IMR-90 (cell line): ENCODE measurements around the gene BCL2L12. TPM values are rescaled to one million over a fixed set of nuclear protein-coding genes. Genes with fewer than 3 reads are reported as not detected.

Source experiments
- ATAC-seq: fragments of 200-7000 bp; cut with Tn5 transposase; 2 replicates; pipeline ENCODE4 v1.9.1; 2020; ENCODE audit warnings: low read depth, mild to moderate bottlenecking, moderate library complexity
- BruUV-seq: library from RNA; stranded (reverse); fragments of 400-500 nt; replicated peaks from 2 replicates; lab custom pipeline; 2021; lab: Mats Ljungman, UMichigan
- CTCF ChIA-PET: fragments of 300-600 bp; formaldehyde crosslinking; extraction: SDS; loops from one replicate; lab custom pipeline; 2021; ENCODE audit warnings: antibody characterized with exemption; lab: Yijun Ruan, JAX
- POLR2A ChIA-PET: fragments of 300-600 bp; sonication (Branson Sonifier 250); formaldehyde crosslinking; loops from one replicate; lab custom pipeline; 2022; ENCODE audit warnings: antibody characterized with exemption; ENCODE audit not compliant: unreplicated experiment; lab: Charles Lee
- DNase-seq: peaks from one replicate; pipeline ENCODE4 v3.0.0; 2013
- H2AFZ ChIP-seq: replicated peaks from 2 replicates; pipeline ENCODE3; 2013; ENCODE audit warnings: low read length, mild to moderate bottlenecking; ENCODE audit not compliant: poor library complexity
- H2AK5ac ChIP-seq: 2 replicates; pipeline ENCODE4 v1.6.1; 2013; ENCODE audit warnings: low read depth, low read length, inconsistent platforms
- H2AK9ac ChIP-seq: replicated peaks from 2 replicates; pipeline ENCODE3; 2013; ENCODE audit warnings: mild to moderate bottlenecking, low read depth, low read length, moderate library complexity; ENCODE audit not compliant: poor library complexity
- H2BK120ac ChIP-seq: 2 replicates; pipeline ENCODE4 v1.6.1; 2013; ENCODE audit warnings: low read depth, low read length, inconsistent platforms
- H2BK15ac ChIP-seq: 3 replicates; pipeline ENCODE4 v1.6.1; 2013; ENCODE audit warnings: low read depth, low read length, inconsistent platforms
- H2BK20ac ChIP-seq: 2 replicates; pipeline ENCODE4 v1.6.1; 2013; ENCODE audit warnings: low read depth, mild to moderate bottlenecking, inconsistent platforms, low read length, moderate library complexity
- H2BK5ac ChIP-seq: 2 replicates; pipeline ENCODE4 v1.6.1; 2013; ENCODE audit warnings: mild to moderate bottlenecking, low read depth, low read length, inconsistent platforms; ENCODE audit not compliant: poor library complexity, severe bottlenecking
- H3K14ac ChIP-seq: replicated peaks from 2 replicates; pipeline ENCODE4 v1.6.1; 2013; ENCODE audit warnings: low read depth, low read length, inconsistent platforms
- H3K18ac ChIP-seq: 2 replicates; pipeline ENCODE4 v1.6.1; 2013; ENCODE audit warnings: low read depth, low read length, control low read depth
- H3K23ac ChIP-seq: 2 replicates; pipeline ENCODE4 v1.6.1; 2013; ENCODE audit warnings: low read depth, low read length, inconsistent platforms
- H3K27ac ChIP-seq: 2 replicates; pipeline ENCODE4 v1.5.1; 2013; ENCODE audit warnings: mild to moderate bottlenecking, control low read depth, low read length; ENCODE audit not compliant: insufficient read depth
- H3K27me3 ChIP-seq: 2 replicates; pipeline ENCODE4 v1.6.1; 2013; ENCODE audit warnings: low read length; ENCODE audit not compliant: control insufficient read depth, insufficient read depth
- H3K36me3 ChIP-seq: 2 replicates; pipeline ENCODE4 v1.6.1; 2013; ENCODE audit warnings: low read length, mixed read lengths; ENCODE audit not compliant: control insufficient read depth, insufficient read depth
- H3K4ac ChIP-seq: 2 replicates; pipeline ENCODE4 v1.6.1; 2013; ENCODE audit warnings: low read depth, low read length, inconsistent platforms
- H3K4me1 ChIP-seq: 2 replicates; pipeline ENCODE4 v1.6.1; 2013; ENCODE audit warnings: low read length, mixed read lengths; ENCODE audit not compliant: control insufficient read depth, insufficient read depth
- H3K4me2 ChIP-seq: 2 replicates; pipeline ENCODE4 v1.6.1; 2013; ENCODE audit warnings: low read depth, mild to moderate bottlenecking, control low read depth, low read length, moderate library complexity
- H3K4me3 ChIP-seq: 2 replicates; pipeline ENCODE4 v1.5.1; 2013; ENCODE audit warnings: low read depth, mild to moderate bottlenecking, control low read depth, low read length, moderate library complexity; ENCODE audit not compliant: insufficient read depth
- H3K56ac ChIP-seq: 2 replicates; pipeline ENCODE4 v1.6.1; 2013; ENCODE audit warnings: low read length, inconsistent platforms; ENCODE audit not compliant: insufficient read depth; ENCODE audit errors: extremely low read depth
- H3K79me1 ChIP-seq, 2 experiments: 2 replicates each; pipeline ENCODE4 v1.6.1; 2013; ENCODE audit warnings: low read length in 2 of 2, inconsistent platforms in 1 of 2, low read depth in 1 of 2
- H3K9ac ChIP-seq: 2 replicates; pipeline ENCODE4 v1.6.1; 2013; ENCODE audit warnings: low read depth, low read length, control low read depth
- H3K9me1 ChIP-seq: 2 replicates; pipeline ENCODE4 v1.6.1; 2013; ENCODE audit warnings: low read length, inconsistent platforms; ENCODE audit not compliant: insufficient read depth
- H3K9me3 ChIP-seq: 2 replicates; pipeline ENCODE4 v1.6.1; 2013; ENCODE audit warnings: low read length; ENCODE audit not compliant: control insufficient read depth, insufficient read depth
- H4K20me1 ChIP-seq: 2 replicates; pipeline ENCODE4 v1.6.1; 2013; ENCODE audit warnings: low read length, inconsistent platforms; ENCODE audit not compliant: insufficient read depth
- H4K5ac ChIP-seq: 2 replicates; pipeline ENCODE4 v1.6.1; 2013; ENCODE audit warnings: mild to moderate bottlenecking, low read depth, low read length, control low read depth
- H4K8ac ChIP-seq, 2 experiments: 2 replicates each; pipeline ENCODE4 v1.6.1; 2013; ENCODE audit warnings: low read depth in 2 of 2, low read length in 2 of 2, control low read depth in 1 of 2, inconsistent platforms in 1 of 2
- H4K91ac ChIP-seq: 2 replicates; pipeline ENCODE4 v1.6.1; 2013; ENCODE audit warnings: low read depth, low read length, inconsistent platforms; ENCODE audit not compliant: insufficient read depth
- BHLHE40 ChIP-seq: fragments of 150-350 bp; IDR thresholded peaks from 2 replicates; pipeline ENCODE4 v1.6.1; 2016; ENCODE audit warnings: mild to moderate bottlenecking, low read depth, low read length
- CEBPB ChIP-seq: IDR thresholded peaks from 2 replicates; pipeline ENCODE4 v1.6.1; 2012; ENCODE audit warnings: low read depth, low read length, improper control_type of control experiment
- CHD1 ChIP-seq: IDR thresholded peaks from 2 replicates; pipeline ENCODE4 v1.6.1; 2012; ENCODE audit warnings: low read depth, low read length, improper control_type of control experiment
- FOS ChIP-seq: fragments of 150-350 bp; IDR thresholded peaks from 2 replicates; pipeline ENCODE4 v1.6.1; 2016; ENCODE audit warnings: low read depth, low read length
- MAFK ChIP-seq: IDR thresholded peaks from 2 replicates; pipeline ENCODE4 v1.6.1; 2012; ENCODE audit warnings: low read depth, low read length, improper control_type of control experiment
- MAZ ChIP-seq: IDR thresholded peaks from 2 replicates; pipeline ENCODE4 v1.6.1; 2012; ENCODE audit warnings: low read depth, mild to moderate bottlenecking, low read length, improper control_type of control experiment, moderate library complexity, borderline replicate concordance
- MXI1 ChIP-seq: IDR thresholded peaks from 2 replicates; pipeline ENCODE4 v1.6.1; 2012; ENCODE audit warnings: low read depth, mild to moderate bottlenecking, low read length, moderate library complexity, borderline replicate concordance
- NFE2L2 ChIP-seq: fragments of 150-350 bp; IDR thresholded peaks from 2 replicates; pipeline ENCODE4 v1.6.1; 2016; ENCODE audit warnings: low read depth, mild to moderate bottlenecking, low read length
- POLR2A ChIP-seq: IDR thresholded peaks from 2 replicates; pipeline ENCODE4 v1.6.1; 2012; ENCODE audit warnings: mild to moderate bottlenecking, low read depth, low read length
- RAD21 ChIP-seq: IDR thresholded peaks from 2 replicates; pipeline ENCODE4 v1.6.1; 2012; ENCODE audit warnings: low read length, improper control_type of control experiment
- RCOR1 ChIP-seq: IDR thresholded peaks from 2 replicates; pipeline ENCODE4 v1.6.1; 2012; ENCODE audit warnings: mild to moderate bottlenecking, low read length, improper control_type of control experiment; ENCODE audit not compliant: insufficient replicate concordance
- RFX5 ChIP-seq: IDR thresholded peaks from 2 replicates; pipeline ENCODE4 v1.8.0; 2012; ENCODE audit warnings: low read depth, mild to moderate bottlenecking, low read length, moderate library complexity
- SMC3 ChIP-seq: fragments of 150-350 bp; IDR thresholded peaks from 2 replicates; pipeline ENCODE4 v1.6.1; 2016; ENCODE audit warnings: low read depth, mild to moderate bottlenecking, antibody characterized with exemption, low read length, moderate library complexity
- WGBS, 2 experiments: methylation state at CpG; one replicate each; pipeline versions ENCODE4 v1.1.5 to v1.1.7; 2013; ENCODE audit warnings: missing lambda C conversion rate in 2 of 2; ENCODE audit not compliant: insufficient read length in 1 of 2; ENCODE audit errors: extremely low coverage in 2 of 2; 5-methylcytosine and 5-hydroxymethylcytosine counted together
- dilution Hi-C: fragments of 300-500 bp; cut with HindIII; formaldehyde crosslinking; loops from one replicate; pipeline ENCODE4 v1.14.3; 2018; ENCODE audit warnings: low sequenced_read_pairs; ENCODE audit not compliant: unreplicated experiment
- in situ Hi-C: fragments of 300-500 bp; cut with MboI; formaldehyde crosslinking; loops from 3 replicates; pipeline ENCODE4 v1.14.3; 2019; ENCODE audit warnings: low sequenced_read_pairs, inconsistent platforms, mixed read lengths
- intact Hi-C: fragments of 100-400 bp; cut with micrococcal nuclease; formaldehyde crosslinking; loops from 2 replicates; pipeline ENCODE4 v1.10.0; 2022
- polyA plus RNA-seq, 3 experiments: library from polyadenylated mRNA; depleted of rRNA; stranded (reverse); fragments of >200 nt; gene quantifications; 2 replicates each; pipeline ENCODE4 v1.2.3, GENCODE V29; 2012; ENCODE audit warnings: low replicate concordance in 1 of 3
- total RNA-seq: library from RNA; depleted of rRNA; stranded (reverse); fragments of >200 nt; gene quantifications from 2 replicates; pipeline ENCODE4 v1.2.3, GENCODE V29; 2012
- TF ChIP-seq, protein P1 (sequence below): conservative IDR thresholded peaks from 2 replicates; pipeline ENCODE4 v1.5.1; 2012; ENCODE audit warnings: mild to moderate bottlenecking, low read depth, low read length, improper control_type of control experiment
- TF ChIP-seq, protein P2 (sequence below): fragments of 150-350 bp; IDR thresholded peaks from 2 replicates; pipeline ENCODE4 v1.6.1; 2016; ENCODE audit warnings: low read depth, mild to moderate bottlenecking, low read length, moderate library complexity, borderline replicate concordance

The BCL2L12 gene
- total and polyA plus RNA-seq, 2 of the 4 experiments (the other 2 are of a cell fraction), result 3.9 to 32.6 TPM

DNA sequence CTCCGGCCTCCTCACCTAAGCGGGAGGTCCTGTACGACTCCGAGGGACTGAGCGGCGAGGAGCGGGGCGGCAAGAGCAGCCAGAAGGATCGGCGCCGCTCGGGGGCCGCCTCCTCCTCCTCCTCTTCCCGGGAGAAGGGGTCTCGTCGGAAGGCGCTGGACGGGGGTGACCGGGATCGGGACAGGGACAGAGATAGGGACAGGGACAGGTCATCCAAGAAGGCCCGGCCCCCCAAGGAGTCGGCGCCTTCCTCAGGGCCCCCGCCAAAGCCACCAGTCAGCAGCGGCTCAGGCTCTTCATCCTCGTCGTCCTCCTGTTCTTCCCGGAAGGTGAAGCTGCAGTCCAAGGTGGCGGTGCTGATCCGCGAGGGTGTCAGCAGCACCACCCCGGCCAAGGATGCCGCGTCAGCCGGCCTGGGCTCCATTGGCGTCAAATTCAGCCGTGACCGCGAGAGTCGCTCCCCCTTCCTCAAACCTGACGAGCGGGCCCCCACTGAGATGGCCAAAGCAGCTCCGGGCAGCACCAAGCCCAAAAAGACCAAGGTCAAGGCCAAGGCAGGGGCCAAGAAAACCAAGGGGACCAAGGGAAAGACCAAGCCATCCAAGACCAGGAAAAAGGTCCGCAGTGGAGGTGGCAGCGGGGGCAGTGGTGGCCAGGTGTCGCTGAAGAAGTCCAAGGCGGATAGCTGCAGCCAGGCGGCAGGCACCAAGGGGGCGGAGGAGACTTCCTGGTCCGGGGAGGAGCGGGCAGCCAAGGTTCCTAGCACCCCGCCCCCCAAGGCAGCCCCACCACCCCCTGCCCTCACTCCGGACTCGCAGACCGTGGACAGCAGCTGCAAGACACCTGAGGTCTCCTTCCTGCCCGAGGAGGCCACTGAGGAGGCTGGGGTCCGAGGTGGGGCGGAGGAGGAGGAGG, 12.9 kb upstream of the BCL2L12 start:
- Histone ChIP-seq H3K27ac (no peak overlapping the region), H4K5ac (no peak overlapping the region), H3K4me1 (no peaks in the 10 kb centered on the region), H3K18ac (no peak overlapping the region), H3K14ac (no peak overlapping the region), H2AK5ac (no peak overlapping the region), H3K9ac (no peak overlapping the region), H3K4me3 (no peak overlapping the region), H3K9me1 (no peaks in the 10 kb centered on the region), H3K23ac (no peak overlapping the region), H4K8ac (no peak overlapping the region), H3K79me1 (peaks cover 21 to 51% of the 10 kb centered on the region in 2 experiments), H3K27me3 (no peaks in the 10 kb centered on the region), H2BK15ac (no peak overlapping the region), H3K4me2 (no peak overlapping the region), H4K91ac (no peak overlapping the region), H2AK9ac (no peak overlapping the region), H2BK20ac (no peak overlapping the region), H2BK5ac (no peak overlapping the region), H3K9me3 (no peaks in the 10 kb centered on the region), H4K20me1 (peaks cover 31% of the 10 kb centered on the region), H2AFZ (no peak overlapping the region), H3K36me3 (peaks cover 76% of the 10 kb centered on the region), H3K4ac (no peak overlapping the region), H3K56ac (no peak overlapping the region), H2BK120ac (no peak overlapping the region)
- 96% methylated on average over 26 of the region's 58 CpGs; no CpG with 5 or more reads in 1 of the 2 experiments for WGBS, 2 experiments
- intact Hi-C loops (no loop called here), dilution Hi-C loops (no loop called here), in situ Hi-C loops (no loop called here)
- POLR2A ChIA-PET, result no interaction called here
- CTCF ChIA-PET, result no interaction called here
- TF ChIP-seq NFE2L2 (no peak), RFX5 (no peak), RCOR1 (no peak), MAFK (no peak), SMC3 (no peak), FOS (no peak), RAD21 (no peak), CEBPB (no peak), CHD1 (no peak), MXI1 (no peak), MAZ (no peak), POLR2A (no peak), BHLHE40 (no peak)
- TF ChIP-seq, protein P1, sequence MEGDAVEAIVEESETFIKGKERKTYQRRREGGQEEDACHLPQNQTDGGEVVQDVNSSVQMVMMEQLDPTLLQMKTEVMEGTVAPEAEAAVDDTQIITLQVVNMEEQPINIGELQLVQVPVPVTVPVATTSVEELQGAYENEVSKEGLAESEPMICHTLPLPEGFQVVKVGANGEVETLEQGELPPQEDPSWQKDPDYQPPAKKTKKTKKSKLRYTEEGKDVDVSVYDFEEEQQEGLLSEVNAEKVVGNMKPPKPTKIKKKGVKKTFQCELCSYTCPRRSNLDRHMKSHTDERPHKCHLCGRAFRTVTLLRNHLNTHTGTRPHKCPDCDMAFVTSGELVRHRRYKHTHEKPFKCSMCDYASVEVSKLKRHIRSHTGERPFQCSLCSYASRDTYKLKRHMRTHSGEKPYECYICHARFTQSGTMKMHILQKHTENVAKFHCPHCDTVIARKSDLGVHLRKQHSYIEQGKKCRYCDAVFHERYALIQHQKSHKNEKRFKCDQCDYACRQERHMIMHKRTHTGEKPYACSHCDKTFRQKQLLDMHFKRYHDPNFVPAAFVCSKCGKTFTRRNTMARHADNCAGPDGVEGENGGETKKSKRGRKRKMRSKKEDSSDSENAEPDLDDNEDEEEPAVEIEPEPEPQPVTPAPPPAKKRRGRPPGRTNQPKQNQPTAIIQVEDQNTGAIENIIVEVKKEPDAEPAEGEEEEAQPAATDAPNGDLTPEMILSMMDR, result no peak
- TF ChIP-seq, protein P2, sequence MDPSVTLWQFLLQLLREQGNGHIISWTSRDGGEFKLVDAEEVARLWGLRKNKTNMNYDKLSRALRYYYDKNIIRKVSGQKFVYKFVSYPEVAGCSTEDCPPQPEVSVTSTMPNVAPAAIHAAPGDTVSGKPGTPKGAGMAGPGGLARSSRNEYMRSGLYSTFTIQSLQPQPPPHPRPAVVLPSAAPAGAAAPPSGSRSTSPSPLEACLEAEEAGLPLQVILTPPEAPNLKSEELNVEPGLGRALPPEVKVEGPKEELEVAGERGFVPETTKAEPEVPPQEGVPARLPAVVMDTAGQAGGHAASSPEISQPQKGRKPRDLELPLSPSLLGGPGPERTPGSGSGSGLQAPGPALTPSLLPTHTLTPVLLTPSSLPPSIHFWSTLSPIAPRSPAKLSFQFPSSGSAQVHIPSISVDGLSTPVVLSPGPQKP, result no peak
- BruUV-seq, result no TSS peak
- DNase-seq (no peak), ATAC-seq (no peak)
